G401.6 (cell line): ENCODE results near the gene ITIH2.
"Not testable (repeated sequence)": the region's sequence is repeated elsewhere in the genome, so short reads cannot be mapped to it uniquely, and the experiment has no call there.

Experiments used
- FAIRE-seq: peaks from 2 replicates; lab custom pipeline; 2012; peaks lifted over from hg19 to GRCh38; lab: Jason Lieb, UNC

The ITIH2 gene, protein sequence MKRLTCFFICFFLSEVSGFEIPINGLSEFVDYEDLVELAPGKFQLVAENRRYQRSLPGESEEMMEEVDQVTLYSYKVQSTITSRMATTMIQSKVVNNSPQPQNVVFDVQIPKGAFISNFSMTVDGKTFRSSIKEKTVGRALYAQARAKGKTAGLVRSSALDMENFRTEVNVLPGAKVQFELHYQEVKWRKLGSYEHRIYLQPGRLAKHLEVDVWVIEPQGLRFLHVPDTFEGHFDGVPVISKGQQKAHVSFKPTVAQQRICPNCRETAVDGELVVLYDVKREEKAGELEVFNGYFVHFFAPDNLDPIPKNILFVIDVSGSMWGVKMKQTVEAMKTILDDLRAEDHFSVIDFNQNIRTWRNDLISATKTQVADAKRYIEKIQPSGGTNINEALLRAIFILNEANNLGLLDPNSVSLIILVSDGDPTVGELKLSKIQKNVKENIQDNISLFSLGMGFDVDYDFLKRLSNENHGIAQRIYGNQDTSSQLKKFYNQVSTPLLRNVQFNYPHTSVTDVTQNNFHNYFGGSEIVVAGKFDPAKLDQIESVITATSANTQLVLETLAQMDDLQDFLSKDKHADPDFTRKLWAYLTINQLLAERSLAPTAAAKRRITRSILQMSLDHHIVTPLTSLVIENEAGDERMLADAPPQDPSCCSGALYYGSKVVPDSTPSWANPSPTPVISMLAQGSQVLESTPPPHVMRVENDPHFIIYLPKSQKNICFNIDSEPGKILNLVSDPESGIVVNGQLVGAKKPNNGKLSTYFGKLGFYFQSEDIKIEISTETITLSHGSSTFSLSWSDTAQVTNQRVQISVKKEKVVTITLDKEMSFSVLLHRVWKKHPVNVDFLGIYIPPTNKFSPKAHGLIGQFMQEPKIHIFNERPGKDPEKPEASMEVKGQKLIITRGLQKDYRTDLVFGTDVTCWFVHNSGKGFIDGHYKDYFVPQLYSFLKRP

DNA sequence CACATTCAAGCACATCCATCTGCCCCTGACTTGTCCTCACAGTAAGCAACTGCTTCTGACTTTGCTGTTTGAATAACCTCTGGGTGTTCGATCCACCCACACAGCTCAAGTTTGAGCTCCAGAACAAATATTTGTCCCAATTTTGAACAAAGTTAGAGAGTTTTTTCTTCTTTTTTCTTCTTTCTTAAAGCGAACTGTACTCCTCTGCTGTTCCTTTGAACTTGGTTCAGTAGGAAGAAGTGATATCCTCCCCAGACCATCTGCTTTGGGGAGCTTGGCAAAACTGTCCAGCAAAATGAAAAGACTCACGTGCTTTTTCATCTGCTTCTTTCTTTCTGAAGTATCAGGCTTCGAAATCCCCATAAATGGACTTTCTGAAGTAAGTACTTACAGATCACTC, at the start of gene ITIH2:
Gene ITIH2, plus strand, starts transcription at position 177 of the 400 bp plus-strand sequence. Its CDS starts 119 bp downstream, at position 296.
- FAIRE-seq: no peak

DNA sequence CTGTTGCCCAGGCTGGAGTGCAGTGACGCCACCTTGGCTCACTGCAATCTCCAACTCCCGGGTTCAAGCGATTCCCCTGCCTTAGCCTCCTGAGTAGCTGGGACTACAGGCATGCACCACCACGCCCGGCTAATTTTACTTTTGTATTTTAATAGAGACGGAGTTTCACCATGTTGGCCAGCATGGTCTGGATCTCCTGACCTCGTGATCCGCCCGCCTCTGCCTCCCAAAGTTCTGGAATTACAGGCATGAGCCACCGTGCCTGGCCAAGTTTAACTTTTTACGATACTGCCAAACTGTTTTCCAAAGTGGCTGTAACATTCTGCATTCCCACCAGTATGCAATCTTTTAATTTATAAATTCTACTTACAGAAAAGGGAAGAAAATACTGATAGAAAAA, 46.0 kb upstream of the ITIH2 start:
- not testable (repeated sequence) for FAIRE-seq

DNA sequence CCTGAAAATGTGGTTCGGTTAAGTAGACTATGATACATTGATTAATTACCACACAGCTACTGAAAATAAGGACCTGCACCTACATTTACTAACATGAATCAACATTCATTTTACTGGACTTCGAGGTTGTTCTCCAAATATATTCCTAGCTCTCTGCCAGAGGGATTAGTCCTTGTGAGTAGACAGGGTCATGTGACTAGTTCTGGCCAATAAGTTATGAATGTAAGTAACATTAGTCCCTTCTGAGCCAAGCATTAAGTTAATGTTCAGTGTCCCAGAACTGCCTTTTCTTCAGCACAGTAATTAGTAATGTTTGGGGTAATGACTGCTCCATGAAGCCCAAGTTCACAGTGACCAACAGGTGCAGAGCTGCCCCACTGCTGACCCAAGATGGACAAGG, 45.6 kb upstream of the ITIH2 start:
- FAIRE-seq: no peak

DNA sequence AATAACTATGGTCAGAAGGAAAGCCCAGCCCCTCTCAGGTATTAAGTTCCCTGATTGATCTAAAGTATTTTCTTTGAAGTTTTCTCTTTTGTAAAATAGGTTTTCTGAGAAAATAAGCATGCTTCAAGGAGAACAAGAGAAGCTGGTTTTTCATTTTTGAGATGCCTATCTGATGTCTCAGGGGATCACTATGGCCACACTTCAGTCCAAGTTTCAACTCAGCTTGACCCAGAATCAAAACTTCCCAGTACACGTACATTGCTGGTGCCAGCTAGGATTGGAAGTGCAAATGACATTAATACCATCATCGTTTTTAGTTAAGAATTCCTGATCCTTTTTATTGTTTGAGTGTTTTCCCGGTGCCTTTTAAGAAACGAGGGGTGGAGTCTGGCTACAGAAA, 43.6 kb upstream of the ITIH2 start:
- FAIRE-seq: no peak

DNA sequence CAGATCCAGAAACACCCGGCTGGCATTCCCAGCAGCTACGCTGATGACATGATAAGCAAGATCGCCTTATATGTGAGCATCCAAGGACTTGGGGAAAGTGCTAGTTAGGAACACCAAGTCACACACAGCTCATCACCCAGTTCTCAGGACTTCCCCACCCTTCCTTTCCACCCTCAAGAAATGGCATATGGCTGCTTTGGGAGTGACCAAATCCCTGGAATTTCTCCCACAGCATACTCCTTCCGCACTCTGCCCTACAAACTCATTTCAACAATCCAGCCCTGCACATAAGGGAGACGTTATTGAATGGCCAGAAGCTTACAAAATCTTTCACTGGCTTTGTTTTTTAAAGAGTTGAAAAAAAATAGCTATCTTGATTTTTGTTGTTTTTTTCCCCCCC, 40.6 kb upstream of the ITIH2 start:
- no peak for FAIRE-seq

DNA sequence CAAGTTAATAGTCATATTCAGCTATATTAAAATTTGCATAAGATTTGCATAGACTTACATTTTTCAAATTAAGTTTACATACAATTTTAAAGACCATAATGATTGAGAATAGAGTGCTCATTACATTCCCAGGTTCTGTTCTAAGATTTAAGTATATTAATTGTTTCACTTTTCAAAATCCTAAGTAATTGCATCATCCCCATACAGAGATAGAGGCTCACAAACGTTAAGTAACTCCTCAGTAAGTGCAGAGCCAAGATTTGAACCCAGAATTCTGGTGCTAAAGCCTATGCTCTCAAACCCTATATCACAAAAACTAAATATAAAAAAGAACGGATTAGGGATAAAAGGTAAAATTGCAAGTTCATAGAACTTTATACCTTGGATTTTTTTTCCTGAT, 38.4 kb upstream of the ITIH2 start:
- no peak for FAIRE-seq

DNA sequence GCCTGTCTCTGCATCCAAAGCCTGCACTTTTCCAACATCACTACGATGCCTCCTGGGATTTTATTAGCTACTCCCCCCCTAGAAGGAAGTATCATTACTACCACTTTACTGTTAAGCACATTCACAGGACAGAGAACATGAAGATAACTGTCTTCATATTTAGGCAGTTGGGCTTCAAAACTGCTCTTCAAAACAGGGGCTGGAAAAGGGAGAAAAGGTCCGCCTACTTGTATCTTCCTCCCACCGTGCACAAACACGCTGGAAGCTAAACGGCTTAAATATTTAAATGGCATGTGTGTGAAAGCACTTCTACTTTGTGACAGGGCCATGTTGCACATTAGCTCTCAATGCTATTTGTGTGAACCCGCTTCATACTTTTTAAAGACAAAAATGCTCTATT, 37.3 kb upstream of the ITIH2 start:
- no peak for FAIRE-seq

DNA sequence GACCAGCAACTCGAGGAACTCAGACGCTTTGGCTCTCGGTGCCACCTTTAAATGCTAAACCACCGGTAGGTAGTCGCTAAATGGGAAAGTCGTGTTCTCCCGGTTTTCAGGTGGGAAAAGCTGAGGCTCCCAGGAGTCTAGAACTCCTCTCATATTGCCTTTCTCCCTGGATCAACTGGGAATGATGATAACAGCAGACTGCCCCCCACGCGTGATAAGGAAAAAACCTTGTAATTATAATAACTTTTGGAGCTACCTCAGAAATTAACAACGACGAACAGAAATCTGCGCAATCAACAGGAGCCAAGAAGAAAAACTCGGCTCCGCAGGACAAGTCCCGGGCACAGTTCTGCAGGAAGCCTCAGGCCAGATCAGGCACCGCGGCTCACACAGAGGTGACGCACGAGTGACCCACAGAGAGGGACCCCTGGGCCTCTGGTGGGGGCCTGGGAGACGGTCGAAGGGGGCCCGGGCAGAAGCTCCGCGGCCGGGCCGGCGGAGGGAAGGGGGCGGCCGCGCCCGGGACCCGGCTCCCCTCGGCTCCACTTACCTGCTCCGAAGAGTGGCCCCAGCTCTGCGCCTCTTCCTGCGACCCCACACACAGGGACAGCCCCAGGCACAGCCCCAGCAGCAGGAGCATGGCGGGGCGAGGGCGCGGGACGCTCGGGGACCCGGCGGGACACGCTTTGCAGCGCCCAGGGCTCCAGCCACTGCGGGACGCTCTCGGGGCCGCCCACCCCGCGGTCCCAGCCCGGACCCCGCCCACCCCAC, 36.7 kb upstream of the ITIH2 start, which contains the start of gene ITIH5:
Gene ITIH5, minus strand, starts transcription at position 714 of the 771 bp plus-strand sequence. Its CDS starts 74 bp downstream, at position 640.
- FAIRE-seq: no peak

DNA sequence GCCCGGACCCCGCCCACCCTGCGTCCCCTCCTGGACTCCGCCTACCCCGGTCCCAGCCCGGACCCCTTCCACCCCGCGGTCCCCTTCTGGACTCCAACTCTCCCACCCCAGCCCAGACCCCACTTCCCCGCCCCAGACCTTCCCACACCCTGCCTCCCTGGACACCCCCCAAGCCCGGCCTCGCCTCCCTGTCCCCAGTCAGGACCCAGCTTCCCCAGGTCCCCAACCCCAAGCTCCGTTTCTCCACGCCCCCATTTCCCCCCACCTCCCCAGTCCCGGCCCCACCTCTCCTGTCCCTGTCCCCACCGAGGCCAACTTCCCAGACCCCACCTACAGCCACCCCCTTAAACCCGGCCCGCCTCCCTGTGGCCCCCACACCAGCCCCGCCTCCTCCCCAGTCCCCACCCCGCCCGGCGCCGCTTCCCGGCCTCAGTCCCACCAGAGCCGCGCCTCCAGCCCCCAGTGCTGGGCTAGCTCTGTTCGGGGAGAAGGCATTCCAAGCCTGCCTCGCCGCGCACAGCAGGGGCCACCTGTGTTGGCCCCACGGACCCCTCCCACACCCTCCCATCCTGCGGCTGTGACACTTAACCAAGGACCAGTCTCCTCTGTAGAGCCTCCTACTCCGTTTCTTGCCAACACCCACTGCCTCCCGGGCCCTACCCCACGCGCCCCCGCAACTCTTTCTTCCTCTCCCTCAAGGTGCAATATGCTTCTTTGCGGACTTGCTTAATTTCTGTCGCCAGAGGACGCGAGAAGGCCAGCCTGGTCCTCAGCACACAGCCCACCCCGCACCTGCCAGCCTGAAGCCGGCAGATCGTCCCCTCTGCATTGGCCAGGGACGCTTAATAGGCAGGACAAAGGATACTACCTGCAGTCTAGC, 35.6 kb upstream of the ITIH2 start:
- FAIRE-seq: no peak

DNA sequence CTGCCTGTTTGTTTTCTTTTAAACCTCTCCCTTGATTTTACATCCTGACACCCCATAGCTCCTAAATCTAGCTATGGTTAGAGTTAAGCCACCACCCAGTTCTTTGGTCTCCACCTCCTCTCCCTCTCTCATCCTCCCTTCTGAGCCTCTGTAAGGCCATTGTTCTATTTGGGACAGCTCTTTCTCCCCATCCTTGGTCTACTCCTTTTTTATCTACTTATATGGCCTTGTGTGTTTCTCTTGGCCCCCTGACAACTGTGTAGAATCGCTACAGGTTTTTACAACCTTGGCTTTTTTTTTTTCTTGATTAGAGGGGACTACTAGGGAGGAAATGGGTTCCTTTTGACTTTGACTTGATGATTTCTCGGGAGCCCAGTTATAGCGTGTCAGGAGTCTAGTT, 33.0 kb upstream of the ITIH2 start:
- no peak for FAIRE-seq

DNA sequence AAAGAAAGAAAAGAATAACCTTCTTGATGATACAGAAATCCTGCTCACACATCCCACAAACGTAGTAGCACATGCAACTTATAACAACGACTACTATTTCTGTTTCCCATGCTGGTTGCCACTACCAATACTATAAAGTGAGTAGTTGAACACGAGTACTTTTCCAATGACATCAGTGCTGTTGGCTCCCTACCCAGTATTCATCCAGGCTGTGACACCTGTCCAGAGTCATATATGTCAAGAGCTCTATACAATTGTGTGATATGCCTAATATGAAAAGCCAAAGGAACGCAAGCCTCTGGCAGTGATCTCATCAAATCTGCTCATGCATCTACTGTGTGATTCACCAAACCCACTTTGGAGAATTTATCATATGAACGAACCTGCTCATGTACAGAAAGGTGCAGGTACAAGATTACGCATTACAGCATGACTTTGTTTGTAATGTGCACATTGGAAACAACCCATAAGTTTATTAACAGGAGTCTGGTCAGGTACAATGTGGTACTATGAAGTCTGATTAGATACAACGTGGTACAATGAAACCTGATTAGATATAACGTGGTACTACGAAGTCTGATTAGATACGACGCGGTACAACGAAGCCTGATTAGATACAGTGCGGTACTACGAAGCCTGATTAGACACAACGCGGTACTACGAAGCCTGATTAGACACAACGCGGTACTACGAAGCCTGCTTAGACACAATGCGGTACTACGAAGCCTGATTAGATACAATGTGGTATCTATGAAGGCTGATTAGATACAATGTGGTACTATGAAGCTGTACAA, 30.6 kb upstream of the ITIH2 start:
- FAIRE-seq: no peak

DNA sequence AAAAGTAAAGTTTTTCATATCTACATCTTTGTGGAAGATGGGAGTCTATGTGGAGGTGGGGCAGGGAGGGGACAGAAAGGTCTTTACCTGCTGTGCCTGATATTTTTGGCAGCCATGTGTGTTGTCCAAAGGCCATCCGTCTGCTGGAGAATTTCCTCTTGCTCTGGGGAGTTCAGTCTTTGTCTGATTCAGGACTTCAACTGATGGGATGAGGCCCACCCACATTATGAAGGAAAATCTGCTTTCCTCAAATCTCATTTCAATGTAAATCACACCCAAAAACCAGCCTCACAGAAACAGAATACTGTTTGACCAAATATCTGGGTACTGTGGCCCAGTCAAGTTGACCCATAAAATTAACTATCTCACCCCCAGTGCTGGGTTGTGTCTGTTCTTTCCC, 23.9 kb upstream of the ITIH2 start:
- FAIRE-seq: no peak

DNA sequence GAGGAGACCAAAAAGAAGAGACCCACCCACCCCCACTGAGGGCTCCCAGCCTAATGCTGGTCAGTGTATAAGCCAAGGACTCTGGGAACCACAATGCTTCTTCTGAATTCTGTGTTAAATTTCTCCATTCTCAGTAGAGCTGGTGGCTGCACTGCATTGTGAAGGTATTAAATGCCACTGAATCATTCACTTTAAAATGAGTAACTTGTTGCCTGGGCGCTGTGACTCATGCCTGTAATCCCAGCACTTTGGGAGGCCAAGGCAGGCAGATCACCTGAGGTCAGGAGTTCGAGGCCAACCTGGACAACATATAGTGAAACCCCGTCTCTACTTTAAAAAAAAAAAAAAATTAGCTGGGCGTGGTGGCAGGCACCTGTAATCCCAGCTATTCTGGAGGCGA, 23.0 kb upstream of the ITIH2 start:
- not testable (repeated sequence) for FAIRE-seq

DNA sequence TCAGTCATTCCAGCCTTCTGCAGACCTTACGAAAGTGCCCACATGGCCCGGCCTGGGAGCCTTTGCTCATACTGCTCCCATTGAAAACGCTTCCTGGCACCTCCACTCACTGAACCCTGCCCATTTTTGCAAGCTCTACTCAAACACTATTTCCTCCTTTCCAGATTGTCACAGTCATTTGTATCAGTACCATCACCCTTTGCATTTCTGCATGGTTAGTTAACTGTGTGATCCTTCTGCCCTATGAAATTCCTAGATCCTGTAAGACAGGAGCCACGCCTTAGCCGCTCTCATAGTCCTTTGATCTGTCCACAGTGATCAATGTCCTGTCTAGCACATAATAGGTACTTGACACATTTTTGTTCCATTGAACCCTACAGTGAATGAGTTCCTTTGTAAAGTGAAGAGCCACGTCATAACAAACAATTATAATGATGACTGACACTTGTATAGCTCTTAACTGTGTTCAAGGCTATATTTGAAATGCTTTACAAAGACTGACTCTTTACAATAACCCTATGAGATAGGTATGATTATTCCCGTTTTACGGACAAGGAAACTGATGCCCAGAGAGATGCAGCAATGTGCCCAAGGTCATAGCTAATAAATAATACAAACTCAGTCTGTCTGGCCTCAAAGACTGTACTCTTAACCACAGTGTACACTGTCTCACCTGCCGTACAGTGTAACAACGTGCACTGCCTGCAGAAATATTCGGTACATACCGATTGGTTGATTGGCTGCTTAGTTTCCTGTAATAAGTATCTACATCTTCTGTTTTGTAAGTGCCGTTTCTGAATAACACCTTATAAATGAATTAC, 16.6 kb upstream of the ITIH2 start:
- FAIRE-seq: no peak

DNA sequence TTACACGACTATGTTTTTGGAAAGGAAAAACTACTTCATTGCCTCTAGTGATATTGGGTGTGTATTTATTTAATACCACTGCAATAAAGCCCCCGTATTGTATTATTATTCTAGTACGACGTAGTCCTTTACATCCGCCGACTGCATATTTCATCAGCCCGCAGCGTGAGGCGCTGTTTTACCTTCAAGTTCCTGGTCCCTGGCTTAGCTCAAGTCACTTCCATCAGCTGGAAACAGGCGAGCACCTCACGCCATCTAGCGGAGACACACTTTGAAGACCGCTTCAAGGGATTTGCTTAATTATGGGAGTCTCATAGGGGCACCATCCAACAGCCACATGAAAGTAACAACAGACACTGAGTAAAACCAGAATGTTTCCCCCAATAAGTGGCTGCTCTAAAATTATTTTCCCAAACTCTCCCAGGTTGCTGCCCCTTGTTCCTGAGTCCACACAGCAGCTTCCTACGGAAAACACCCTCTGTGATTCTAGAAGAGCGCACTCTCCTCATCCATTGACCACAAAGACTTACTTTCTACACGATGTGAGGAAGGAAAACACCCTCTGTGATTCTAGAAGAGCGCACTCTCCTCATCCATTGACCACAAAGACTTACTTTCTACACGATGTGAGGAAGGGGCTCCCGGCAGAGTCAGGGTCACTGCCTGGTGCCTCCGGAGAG, 15.7 kb upstream of the ITIH2 start:
- FAIRE-seq: peak; percentile 89

DNA sequence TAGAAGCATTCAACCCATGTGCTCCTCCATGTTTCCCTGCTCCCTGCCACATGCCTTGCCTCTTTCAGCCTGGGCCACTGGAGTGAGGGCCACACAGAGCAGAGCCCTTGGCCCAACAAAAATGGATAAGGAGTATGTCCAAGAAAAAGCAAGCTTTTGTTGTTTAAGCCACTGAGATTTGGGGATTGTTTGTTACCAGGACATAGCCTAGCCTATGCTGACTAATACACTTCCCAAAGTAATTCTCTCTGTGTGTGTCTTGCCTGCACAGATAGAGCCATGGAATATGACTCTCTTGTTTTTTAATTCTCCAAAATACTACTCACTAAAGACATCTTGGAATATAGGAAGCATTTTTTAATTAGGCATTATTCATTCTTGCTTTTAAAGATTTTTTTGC, 13.5 kb upstream of the ITIH2 start:
- FAIRE-seq: no peak

DNA sequence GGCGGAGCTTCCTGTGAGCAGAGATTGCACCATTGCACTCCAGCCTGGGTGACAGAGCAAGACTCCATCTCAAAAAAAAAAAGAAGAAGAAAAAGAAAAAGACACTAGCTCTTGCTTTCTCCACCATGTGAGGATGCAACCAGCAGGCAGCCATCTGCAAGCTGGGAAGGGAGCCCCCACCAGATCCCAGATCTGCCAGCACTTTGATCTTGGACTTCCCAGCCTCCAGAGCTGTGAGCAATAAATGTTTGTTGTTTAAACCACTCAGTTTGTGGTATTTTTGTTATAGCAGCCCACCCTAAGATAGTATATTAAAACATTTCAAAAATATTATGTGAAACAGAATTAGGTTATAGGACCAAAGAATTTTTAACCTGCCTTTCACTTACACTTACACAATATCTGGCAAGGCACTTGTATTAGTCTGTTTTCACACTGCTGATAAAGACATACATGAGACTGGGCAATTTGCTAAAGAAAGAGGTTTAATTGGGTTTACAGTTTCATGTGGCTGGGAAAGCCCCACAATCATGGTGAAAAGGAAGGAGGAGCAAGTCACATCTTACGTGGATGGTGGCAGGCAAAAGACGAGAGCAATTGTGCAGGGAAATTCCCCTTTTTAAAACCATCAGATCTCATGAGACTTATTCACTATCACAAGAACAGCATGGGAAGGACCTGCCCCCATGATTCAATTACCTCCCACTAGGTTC, 12.1 kb upstream of the ITIH2 start:
- not testable (repeated sequence) for FAIRE-seq

DNA sequence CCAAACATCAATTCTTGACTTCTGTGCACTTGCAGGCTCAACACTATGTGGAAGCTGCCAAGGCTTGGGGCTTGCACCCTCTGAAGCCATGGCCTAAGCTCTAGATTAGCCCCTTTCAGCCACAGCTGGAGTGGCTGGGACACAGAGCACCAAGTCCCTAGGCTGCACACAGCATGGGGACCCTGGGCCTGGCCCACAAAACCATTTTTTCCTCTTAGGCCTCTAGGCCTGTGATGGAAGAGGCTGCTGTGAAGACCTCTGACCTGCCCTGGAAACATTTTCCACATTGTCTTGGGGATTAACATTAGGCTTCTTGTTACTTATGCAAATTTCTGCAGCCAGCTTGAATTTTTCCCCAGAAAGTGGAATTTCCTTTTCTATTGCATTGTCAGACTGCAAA, 10.7 kb upstream of the ITIH2 start:
- not testable (repeated sequence) for FAIRE-seq
